ENCODE data around the gene CCL7.

Gene CCL7

GRCh38 chr17:34287875-34288274 lies 17.9 kb downstream of the CCL7 start:
- DNase-seq (ENCODE audit: low spot score): no peak

- no peak for DNase-seq (ENCODE audit: low spot score)
Observed at GRCh38 chr17:34290586-34290985, 20.6 kb downstream of the CCL7 start.

- no peak for DNase-seq (ENCODE audit: low spot score)
Observed at GRCh38 chr17:34291721-34292348, 21.8 kb downstream of the CCL7 start.

GRCh38 chr17:34299027-34299426 lies 29.0 kb downstream of the CCL7 start:
- no peak for DNase-seq (ENCODE audit: low spot score)

- DNase-seq (ENCODE audit: low spot score): no peak
Observed at GRCh38 chr17:34299956-34300577, 30.0 kb downstream of the CCL7 start.

GRCh38 chr17:34300652-34301370 lies 30.8 kb downstream of the CCL7 start:
- no peak for DNase-seq (ENCODE audit: low spot score)

- DNase-seq (ENCODE audit: low spot score): no peak
Observed at GRCh38 chr17:34301986-34302385, 32.0 kb downstream of the CCL7 start.

GRCh38 chr17:34302636-34303035 lies 32.6 kb downstream of the CCL7 start:
- no peak for DNase-seq (ENCODE audit: low spot score)

GRCh38 chr17:34303606-34304005 lies 33.6 kb downstream of the CCL7 start:
- DNase-seq (ENCODE audit: low spot score): no peak

- DNase-seq (ENCODE audit: low spot score): no peak
Observed at GRCh38 chr17:34305061-34305460, 35.0 kb downstream of the CCL7 start.

- DNase-seq (ENCODE audit: low spot score): no peak
Observed at GRCh38 chr17:34305606-34306005, 35.6 kb downstream of the CCL7 start.

- no peak for DNase-seq (ENCODE audit: low spot score)
Observed at GRCh38 chr17:34306466-34306865, 36.4 kb downstream of the CCL7 start.

- no peak for DNase-seq (ENCODE audit: low spot score)
Observed at GRCh38 chr17:34307110-34307509, 37.1 kb downstream of the CCL7 start.

GRCh38 chr17:34308371-34308770 lies 38.4 kb downstream of the CCL7 start:
- DNase-seq (ENCODE audit: low spot score): no peak

- DNase-seq (ENCODE audit: low spot score): no peak
Observed at GRCh38 chr17:34311291-34311690, 41.3 kb downstream of the CCL7 start.

GRCh38 chr17:34312080-34312479 lies 42.1 kb downstream of the CCL7 start:
- no peak for DNase-seq (ENCODE audit: low spot score)

GRCh38 chr17:34313164-34313563 lies 43.1 kb downstream of the CCL7 start:
- no peak for DNase-seq (ENCODE audit: low spot score)

- no peak for DNase-seq (ENCODE audit: low spot score)
Observed at GRCh38 chr17:34314279-34314678, 44.3 kb downstream of the CCL7 start.

- no peak for DNase-seq (ENCODE audit: low spot score)
Observed at GRCh38 chr17:34318474-34318873, 48.5 kb downstream of the CCL7 start.

- DNase-seq (ENCODE audit: low spot score): no peak
Observed at GRCh38 chr17:34319039-34319483, 49.0 kb downstream of the CCL7 start, which contains the start of gene CCL8. CCL8 (plus strand) TSS chr17:34319435; CDS start chr17:34319502, 67 bp downstream.
